NCI-H146 treated with DMSO at 0.1 percent for 48 hours (cell line): ENCODE data around the gene ALPK3.
"Not testable (repeated sequence)": the region's sequence is repeated elsewhere in the genome, so short reads cannot be mapped to it uniquely, and the experiment has no call there.

Source experiments
- DNase-seq: peaks from one replicate; lab custom pipeline; 2025; ENCODE audit not compliant: unreplicated experiment; lab: John Stamatoyannopoulos, UW

Gene ALPK3

GRCh38 chr15:84872009-84872910 lies 55.1 kb downstream of the ALPK3 start:
- no peak for DNase-seq

DNA sequence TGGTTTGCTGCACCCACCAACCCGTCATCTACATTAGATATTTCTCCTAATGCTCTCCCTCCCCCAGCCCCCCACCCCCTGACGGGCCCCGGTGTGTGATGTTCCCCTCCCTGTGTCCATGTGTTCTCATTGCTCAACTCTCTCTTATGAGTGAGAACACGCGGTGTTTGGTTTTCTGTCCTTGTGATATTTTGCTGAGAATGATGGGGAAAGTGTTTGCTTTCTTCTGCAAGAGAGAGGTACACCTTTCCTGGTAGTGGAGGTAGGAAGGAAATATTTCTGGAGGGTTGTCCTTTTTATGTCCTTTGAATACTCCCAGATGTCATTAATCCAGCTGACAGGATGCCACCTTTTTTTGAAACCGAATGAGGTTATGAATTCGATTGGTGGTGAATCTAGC lies 56.8 kb downstream of the ALPK3 start:
- no peak for DNase-seq

GRCh38 chr15:84874981-84875699 lies 58.0 kb downstream of the ALPK3 start:
- DNase-seq = no peak

GRCh38 chr15:84876269-84876668 lies 59.1 kb downstream of the ALPK3 start:
- no peak for DNase-seq

- DNase-seq = not testable (repeated sequence)
These were observed 60.5 kb downstream of the ALPK3 start for GRCh38 chr15:84877701-84878100.

DNA sequence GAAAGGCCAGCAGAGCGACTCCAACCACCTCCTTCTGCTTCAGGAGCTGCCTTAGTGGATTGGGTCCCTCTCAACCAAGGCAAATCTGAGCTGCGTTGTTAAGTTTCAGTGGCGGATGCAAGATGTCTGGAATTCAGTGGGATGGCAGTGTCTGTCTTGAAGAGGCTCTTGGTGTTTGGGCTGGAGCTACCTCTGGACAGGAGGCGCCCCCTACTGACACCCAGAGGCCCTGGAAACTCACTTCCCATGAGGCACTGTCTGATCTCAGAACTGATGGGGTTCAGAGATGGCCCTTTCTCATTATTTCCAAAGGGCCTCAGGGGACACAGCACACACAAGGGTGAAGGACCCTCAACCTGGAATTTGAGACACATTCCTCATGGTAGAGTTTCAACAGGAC lies 61.3 kb downstream of the ALPK3 start:
- DNase-seq = peak; percentile 11

- no peak for DNase-seq
These were observed 62.1 kb downstream of the ALPK3 start for GRCh38 chr15:84879088-84879780.

DNA sequence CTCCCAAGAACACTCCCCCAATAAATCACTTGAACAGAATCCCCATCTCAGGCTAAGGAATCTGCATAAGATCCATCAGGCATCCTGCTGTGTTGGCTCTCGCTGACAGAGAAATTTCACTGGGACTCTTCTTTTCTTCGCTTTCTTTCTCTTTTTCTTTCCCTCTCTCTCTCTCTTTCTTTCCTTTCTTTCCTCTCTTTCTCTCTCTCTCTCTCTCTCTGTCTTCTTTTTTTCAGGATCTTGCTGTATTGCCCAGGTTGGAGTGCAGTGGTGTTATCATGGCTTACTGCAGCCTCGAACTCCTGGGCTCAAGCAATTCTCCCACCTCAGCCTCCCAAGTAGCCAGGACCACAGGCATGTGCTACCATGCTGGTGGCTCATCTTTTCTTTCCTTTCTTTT lies 62.9 kb downstream of the ALPK3 start:
- DNase-seq = no peak

DNA sequence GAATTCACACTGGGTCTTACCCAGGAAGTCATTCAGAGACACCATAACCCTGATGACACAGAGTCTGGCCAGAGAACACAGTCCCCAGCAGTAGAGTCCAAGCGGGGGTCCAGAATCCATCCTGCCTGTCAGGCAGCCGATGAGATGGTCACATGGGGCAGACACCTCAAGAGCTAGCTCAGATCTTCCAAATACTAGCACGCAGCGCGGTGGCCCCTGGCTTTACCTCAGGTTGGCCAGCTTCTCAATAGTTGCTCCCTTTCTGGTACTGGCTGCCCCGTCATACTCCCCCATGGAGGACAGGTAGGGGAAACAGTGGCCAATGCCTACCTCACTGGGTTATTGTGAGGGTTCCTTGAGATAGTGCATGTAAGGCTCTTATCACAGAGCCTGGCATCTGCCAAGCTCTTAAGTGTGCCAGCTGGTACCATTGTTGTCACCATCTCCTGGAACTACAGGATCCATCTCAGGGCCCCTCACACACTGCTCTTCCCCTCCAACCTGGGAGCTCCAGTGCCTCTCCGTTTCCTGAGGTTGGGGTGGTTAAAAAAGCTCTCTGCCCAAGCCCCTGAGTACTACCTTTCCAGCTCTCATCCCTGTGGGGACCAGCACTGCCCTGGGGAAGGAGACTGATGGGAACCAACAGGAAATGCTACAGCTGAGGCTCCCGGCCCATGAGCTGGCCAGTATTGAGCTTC lies 63.8 kb downstream of the ALPK3 start:
- DNase-seq = no peak

DNA sequence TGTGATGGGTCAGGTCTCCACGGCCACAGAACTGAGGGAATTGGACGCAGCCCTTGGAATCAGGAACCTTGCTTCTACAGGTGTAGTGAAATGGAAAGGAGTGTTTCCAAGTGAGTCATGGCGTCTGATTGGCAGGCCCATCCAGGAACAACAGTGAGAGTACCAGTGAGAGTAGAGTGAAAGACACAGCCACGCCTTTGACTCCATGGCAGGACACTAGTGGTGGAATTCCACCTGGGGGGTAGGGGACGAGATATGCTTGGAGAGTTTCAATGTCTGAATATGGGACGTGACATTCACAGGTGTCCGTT lies 64.3 kb downstream of the ALPK3 start:
- DNase-seq = no peak

DNA sequence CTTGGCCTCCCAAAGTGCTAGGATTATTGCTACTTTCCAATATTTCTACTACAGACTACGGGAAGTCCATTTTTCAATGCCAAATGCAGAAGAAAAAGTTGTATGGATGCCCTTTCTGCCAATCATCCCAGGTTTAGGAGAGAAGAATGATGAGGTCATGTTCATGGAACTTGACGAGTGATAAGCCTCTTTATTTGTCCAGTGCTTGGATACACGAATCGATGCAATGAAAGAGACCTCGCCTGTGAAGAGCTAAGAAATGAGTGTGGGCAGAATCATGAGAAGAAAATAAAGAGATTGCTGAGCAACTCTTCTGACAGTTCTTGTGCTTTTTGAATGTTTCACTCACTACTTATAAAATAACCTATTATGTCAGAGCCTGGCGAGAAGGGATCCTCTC lies 66.3 kb downstream of the ALPK3 start:
- DNase-seq = no peak

DNA sequence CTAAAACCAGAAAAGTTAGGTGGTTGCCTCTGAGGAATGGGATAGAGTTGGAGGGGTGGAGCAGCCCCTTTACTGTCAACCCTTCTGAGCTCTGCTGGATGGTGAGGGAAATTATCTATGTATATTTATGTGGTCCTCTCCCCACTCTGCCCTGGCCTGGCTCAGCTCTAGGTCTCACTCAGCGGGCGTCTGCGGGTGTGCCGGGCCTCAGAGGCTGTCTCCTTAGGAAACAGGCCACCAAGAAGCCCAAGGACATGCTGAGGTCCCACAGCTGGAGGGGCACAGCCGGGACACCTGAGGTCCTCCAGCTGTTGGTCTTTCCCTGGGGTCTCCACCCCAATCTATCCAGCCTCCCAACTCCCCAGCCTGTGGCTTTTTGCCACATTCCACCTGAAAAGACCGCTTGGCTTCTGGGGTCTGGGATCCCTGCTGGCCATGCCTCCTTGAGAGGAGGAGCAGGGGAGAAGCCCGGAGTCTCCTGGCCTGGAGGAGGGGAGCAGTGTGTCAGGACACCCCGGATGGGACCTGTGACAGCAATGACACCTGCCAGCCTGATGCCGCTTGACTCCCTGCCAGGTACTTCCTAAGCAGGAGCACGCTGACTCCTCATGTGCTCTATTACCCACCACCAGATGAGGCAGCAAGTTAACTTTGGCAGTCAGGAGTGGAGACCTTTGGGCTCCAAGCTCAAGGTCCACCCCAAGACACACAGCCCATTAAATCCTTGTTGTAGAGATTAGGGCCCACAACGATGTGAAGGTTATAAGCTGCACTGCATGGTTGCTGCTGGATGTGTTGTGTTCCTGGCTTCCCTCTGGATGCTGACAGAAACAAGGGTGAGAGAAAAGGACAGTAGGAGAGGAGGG lies 67.0 kb downstream of the ALPK3 start, which contains the start of gene SLC28A1:
SLC28A1 (plus strand) TSS at position 747 of the 866 bp plus-strand sequence. CDS start 3,099 bp downstream, outside the sequence.
- no peak for DNase-seq

DNA sequence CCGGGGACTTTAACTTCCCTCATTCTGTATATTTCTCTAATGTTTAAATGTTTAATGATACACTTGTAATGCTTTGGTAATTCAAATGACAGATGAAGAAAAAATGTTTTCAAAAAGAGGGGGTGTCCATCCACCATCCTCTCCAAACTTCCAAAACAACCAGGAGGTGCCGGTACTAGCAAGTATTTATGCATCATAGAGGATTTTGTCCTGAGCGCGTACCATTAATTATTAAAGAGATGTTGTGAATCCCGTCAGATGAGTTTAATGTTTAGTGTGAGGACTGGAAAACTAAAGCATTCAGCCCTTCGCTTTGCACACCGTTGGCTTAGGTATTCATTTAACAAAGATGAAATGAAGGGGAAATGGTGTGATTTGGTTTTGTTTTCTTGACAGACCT lies 68.6 kb downstream of the ALPK3 start:
- no peak for DNase-seq

DNA sequence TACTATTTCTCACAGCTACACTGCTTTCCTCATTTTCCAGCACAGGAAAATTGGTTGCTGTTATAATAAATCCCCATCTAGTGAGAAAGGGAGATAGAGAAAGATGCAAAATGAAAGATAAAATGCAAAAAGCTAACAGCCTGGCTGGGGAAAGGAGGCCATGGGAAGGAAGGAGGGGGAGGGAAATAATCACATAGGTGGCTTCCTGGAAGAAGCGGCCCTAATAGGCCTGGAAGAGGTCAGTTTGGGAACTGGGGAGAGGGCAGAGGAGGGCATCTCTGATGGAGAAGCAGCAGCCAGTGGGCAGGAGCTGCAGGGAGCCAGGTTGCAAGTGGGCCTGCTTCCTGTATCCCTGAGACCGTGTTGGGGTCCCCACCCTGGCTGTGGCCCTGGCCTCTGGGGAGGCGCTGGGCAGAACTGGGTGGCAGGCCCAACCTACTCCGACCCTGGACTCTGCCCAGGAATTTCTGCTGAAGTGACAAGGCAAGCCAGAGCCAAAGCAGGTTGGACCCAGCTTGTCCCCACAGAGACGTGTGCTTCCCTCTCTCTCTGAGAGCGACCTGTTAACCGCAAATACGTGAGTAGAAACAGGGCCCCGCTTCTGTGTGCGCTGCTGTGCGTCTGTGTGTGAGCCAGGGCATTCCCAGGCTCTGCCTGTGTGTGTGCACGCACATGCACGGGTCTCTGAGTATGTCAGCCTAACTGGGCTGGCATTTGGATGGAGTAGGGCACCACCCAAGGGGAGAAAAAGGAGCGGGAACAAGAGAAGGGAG lies 69.2 kb downstream of the ALPK3 start:
- no peak for DNase-seq

- DNase-seq = no peak
These were observed 69.8 kb downstream of the ALPK3 start for GRCh38 chr15:84886984-84887299.

- DNase-seq = no peak
These were observed 70.8 kb downstream of the ALPK3 start for GRCh38 chr15:84887938-84888337.

DNA sequence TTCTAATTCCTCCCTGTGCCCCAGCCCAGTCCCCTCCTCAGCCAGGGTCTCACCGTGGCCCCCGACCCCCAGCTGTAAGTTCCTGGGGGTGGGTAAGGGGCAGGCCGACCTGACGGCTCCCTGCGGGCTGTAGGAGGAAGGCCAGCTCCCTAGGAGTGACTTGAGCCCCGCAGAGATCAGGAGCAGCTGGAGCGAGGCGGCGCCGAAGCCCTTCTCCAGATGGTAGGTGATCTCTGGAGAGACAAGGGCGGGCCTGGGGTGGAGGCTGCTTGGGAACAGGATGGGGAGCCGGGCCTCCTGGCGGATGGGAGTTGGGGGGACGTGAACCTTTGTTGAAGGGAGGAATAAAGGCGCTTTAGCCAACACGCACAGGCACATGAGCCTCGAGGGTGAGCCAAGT lies 71.5 kb downstream of the ALPK3 start:
- DNase-seq = no peak

DNA sequence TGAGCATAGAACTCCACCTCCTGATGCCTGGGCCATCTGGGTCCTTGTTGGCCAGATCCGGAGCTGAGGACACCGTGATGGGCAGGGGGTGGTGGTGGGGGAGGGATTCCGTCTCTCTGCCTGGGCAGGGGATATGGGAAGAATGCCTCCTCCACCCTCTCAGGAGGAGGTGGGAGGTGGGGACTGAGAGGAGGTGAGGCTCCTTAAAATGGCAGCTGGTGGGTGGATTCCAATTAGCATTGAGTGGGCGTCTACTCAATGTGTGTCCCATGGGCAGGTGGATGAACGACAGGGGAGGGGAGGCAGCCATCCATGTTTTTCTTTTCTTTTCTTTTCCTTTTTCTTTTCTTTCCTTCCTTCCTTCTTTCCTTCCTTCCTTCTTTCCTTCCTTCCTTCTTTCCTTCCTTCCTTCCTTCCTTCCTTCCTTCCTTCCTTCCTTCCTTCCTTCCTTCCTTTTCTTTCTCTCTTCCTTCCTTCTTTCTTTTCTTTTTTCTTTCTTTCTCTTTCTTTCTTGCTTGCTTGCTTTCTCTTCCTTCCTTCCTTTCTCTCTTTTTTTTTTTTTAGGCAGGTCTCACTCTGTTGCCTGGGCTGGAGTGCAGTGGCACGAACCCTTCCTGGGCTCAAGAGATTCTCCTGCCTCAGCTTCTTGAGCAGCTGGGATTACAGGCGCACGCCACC lies 72.3 kb downstream of the ALPK3 start:
- no peak for DNase-seq
